UCSD-AML1 (cell line): Measurements from ENCODE around the gene PYGO2.
"Not testable (repeated sequence)": the region's sequence is repeated elsewhere in the genome, so short reads cannot be mapped to it uniquely, and the experiment has no call there.

Source experiments
- DNase-seq: peaks from one replicate; lab custom pipeline; 2025; ENCODE audit not compliant: unreplicated experiment; lab: John Stamatoyannopoulos, UW

The PYGO2 gene

DNA sequence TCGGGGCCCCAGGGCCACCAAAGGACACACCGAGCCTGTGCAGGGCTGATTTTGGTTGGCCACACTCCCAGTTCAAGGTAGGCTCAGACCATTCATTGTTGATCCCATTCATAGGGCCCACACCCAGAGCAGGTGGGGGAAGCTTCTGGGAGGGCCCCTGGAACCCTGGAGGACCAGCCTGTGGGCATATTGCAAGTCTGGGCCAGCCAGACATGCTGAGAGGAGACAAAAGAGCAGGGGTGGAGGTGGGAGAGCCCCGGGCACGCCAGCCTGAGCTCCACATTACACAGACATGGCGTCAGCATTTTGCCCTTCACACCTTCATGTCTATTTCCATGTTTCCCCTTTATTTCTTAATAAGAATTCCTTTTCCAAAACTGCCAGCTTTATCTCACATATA, 50.7 kb downstream of the PYGO2 start:
- no peak for DNase-seq

DNA sequence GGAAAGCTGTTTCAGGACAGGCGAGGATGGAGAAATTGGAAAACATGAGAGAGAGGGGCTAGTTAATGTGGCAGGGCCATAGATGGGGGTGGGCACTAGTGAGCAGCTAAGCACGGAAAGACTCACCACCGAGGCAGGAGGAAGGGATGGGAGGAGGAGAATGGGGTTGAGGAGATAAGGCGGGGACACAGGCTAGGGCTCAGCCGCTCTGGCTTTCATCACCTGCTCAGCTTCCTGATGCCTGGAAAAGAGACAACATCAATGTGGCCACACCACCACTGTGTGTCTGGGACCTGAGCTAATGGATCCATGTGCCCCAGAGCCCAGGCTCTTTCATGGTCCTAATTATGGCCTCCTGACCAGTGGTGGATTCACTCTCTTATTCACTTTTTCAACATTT, 52.6 kb downstream of the PYGO2 start:
- DNase-seq: no peak

DNA sequence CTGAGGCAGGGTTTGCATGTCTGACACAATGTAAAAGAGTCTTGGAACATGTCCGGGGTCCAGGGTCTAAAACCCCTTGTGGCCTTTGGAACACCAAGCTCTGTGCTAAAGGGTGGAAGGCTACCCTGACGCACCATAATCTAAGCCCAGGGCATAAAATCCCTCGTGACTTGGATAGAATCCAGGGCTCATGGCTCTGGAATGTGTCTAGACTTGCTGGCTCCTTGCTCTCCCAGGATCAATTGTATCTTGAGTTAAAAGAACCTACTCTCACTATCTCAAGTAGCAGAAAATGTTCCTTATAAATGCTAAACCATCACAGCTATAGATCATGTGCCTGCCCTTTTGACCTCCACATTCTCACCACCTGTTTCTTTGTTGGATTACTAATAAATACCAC, 53.5 kb downstream of the PYGO2 start:
- not testable (repeated sequence) for DNase-seq
